Measurements from ENCODE around the gene NAA50. TPM values are rescaled to one million over a fixed set of nuclear protein-coding genes. Genes with fewer than 3 reads are reported as not detected.

NAA50 gene
- 154 and 197 TPM in 2 replicates for total RNA-seq

GRCh38 chr3:113745756-113746547 is at the start of gene NAA50:
Gene NAA50 (minus strand): TSS chr3:113746249. CDS start chr3:113745949, 300 bp downstream.

GRCh38 chr3:113746548-113747282 is 666 bp upstream of the NAA50 start, which contains the start of gene ATP6V1A:
Gene ATP6V1A (plus strand): TSS chr3:113747035. CDS start chr3:113778754, 31,719 bp downstream.

GRCh38 chr3:113695786-113696645 is 50.0 kb downstream of the NAA50 start, which contains the start of gene USF3:
Gene USF3 (minus strand): TSS chr3:113696642. CDS start chr3:113674878, 21,764 bp downstream.

Other genes starting within 250 kb of the NAA50 start
- gene SPICE1, start 231.1 kb downstream of the NAA50 start, total RNA-seq, result 7.8 and 12.9 TPM in 2 replicates
- 0.32 TPM in 1 of 2 replicates, not detected in the other for gene SIDT1, start 213.7 kb downstream of the NAA50 start, total RNA-seq
- 3.6 and 4.1 TPM in 2 replicates for gene USF3, start 49.6 kb downstream of the NAA50 start, total RNA-seq
- 131 and 195 TPM in 2 replicates for gene ATP6V1A, start 786 bp upstream of the NAA50 start, total RNA-seq
- gene GRAMD1C, start 92.5 kb upstream of the NAA50 start, total RNA-seq, result 43.9 and 45.1 TPM in 2 replicates
- 0.97 and 2.1 TPM in 2 replicates for gene ZDHHC23, start 201.8 kb upstream of the NAA50 start, total RNA-seq